Measurements from ENCODE around the gene TPRN. TPM values are rescaled to one million over a fixed set of nuclear protein-coding genes. Genes with fewer than 3 reads are reported as not detected.

The TPRN gene
- total and polyA plus RNA-seq, 9 of the 15 experiments (the other 6 are each of a cell fraction or from before 2014, with no cell fraction given): 0.31 to 31.9 (median 4.4) TPM

DNA sequence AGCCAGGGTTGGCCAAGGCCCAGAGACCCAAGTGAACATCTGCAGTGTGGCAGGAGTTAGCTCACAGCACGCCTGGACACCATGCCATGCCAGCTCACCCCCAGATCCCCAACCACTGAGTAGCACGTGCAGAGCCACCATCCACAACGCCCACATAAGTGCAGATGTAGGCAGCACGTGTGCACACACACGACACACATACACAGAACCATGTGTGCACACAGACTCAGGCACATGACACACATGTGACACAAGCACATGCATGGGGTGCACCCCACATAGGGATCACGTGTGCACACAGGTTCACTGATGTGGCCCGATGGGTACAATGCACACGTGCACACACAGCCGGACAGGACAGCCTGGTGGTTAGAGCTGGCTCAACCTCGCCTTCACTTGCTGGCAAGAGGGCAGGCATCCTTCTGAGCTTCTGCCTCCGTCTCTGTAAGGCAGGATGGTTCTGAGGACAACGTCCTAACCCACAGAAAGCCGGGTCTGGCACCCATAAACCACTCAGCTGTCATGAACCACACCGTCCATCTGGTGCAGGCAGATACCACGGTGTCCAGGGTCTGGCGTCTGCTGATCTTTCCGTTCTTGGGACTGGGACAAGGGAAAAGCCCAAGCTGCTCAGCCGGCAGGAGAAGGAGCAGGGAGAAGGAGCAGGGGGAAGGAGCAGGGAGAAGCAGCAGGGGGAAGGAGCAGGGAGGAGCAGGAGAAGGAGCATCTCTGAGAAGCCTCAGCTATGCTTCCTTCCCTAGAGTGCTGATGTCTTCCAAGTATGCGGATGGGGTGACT, 42.7 kb downstream of the TPRN start (continued):
- TF ChIP-seq FUS (optimal IDR thresholded peaks at IDR 0.05; ENCODE audit: low read depth, low read length): no peak
- TF ChIP-seq MAFK (IDR thresholded peaks at IDR 0.05; ENCODE audit: low read length): no peak
- TF ChIP-seq MCM3 (IDR thresholded peaks at IDR 0.05): no peak
- TF ChIP-seq FOXK2 (conservative IDR thresholded peaks at IDR 0.05 in 1 of 2, IDR thresholded peaks at IDR 0.05 in 1 of 2; ENCODE audit: low read depth in 2 of 2): no peak
- TF ChIP-seq, protein P1, sequence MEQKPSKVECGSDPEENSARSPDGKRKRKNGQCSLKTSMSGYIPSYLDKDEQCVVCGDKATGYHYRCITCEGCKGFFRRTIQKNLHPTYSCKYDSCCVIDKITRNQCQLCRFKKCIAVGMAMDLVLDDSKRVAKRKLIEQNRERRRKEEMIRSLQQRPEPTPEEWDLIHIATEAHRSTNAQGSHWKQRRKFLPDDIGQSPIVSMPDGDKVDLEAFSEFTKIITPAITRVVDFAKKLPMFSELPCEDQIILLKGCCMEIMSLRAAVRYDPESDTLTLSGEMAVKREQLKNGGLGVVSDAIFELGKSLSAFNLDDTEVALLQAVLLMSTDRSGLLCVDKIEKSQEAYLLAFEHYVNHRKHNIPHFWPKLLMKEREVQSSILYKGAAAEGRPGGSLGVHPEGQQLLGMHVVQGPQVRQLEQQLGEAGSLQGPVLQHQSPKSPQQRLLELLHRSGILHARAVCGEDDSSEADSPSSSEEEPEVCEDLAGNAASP (IDR thresholded peaks at IDR 0.05): no peak
- TF ChIP-seq C11orf30 (IDR thresholded peaks at IDR 0.05; ENCODE audit: low read depth): no peak
- peak; percentile 83 for TF ChIP-seq CBFA2T3 (IDR thresholded peaks at IDR 0.05)
- no peak for TF ChIP-seq SMAD2 (IDR thresholded peaks at IDR 0.05; ENCODE audit: low read depth, low read length)
- no peak for TF ChIP-seq ESRRB (CRISPR knock-in tag; IDR thresholded peaks at IDR 0.05; ENCODE audit: borderline replicate concordance)
- TF ChIP-seq SMARCA5 (IDR thresholded peaks at IDR 0.05): no peak
- no peak for TF ChIP-seq CBX8 (IDR thresholded peaks at IDR 0.05; ENCODE audit: borderline replicate concordance, extremely low read depth, low read depth, low read length, poor library complexity, severe bottlenecking)
- no peak for TF ChIP-seq SNIP1 (IDR thresholded peaks at IDR 0.05; ENCODE audit: low read depth)
- no peak for TF ChIP-seq ZNF224 (CRISPR knock-in tag; IDR thresholded peaks at IDR 0.05)
- no peak for TF ChIP-seq RCOR1 (IDR thresholded peaks at IDR 0.05; ENCODE audit: borderline replicate concordance in 1 of 2, low read depth in 2 of 2, low read length in 2 of 2)
- TF ChIP-seq MAZ (CRISPR knock-in tag; conservative IDR thresholded peaks at IDR 0.05 in 1 of 2, IDR thresholded peaks at IDR 0.05 in 1 of 2): no peak
- 0 out of 4 replicates have a peak, but pooled peaks of 1 of the 2 experiments have one; percentile 33 for TF ChIP-seq KDM1A (IDR thresholded peaks at IDR 0.05)
- TF ChIP-seq STAT6 (CRISPR knock-in tag; IDR thresholded peaks at IDR 0.05): no peak
- TF ChIP-seq MAFF (IDR thresholded peaks at IDR 0.05; ENCODE audit: low read length): no peak
- TF ChIP-seq HCFC1 (IDR thresholded peaks at IDR 0.05; ENCODE audit: low read depth, low read length): no peak
- peak; percentile 89 for TF ChIP-seq USF1 (CRISPR knock-in tag; IDR thresholded peaks at IDR 0.05)
- no peak for TF ChIP-seq DACH1 (IDR thresholded peaks at IDR 0.05; ENCODE audit: partially characterized antibody)
- TF ChIP-seq MBD2 (IDR thresholded peaks at IDR 0.05; ENCODE audit: borderline replicate concordance, low read depth): no peak
- TF ChIP-seq HDAC8 (tag; IDR thresholded peaks at IDR 0.05): no peak
- TF ChIP-seq SETDB1 (IDR thresholded peaks at IDR 0.05; ENCODE audit: low read length): no peak
- TF ChIP-seq ZNF445 (CRISPR knock-in tag; IDR thresholded peaks at IDR 0.05; ENCODE audit: low read depth): no peak
- TF ChIP-seq RUNX1 (IDR thresholded peaks at IDR 0.05; ENCODE audit: low read depth): no peak
- TF ChIP-seq ZSCAN32 (CRISPR knock-in tag; IDR thresholded peaks at IDR 0.05): no peak
